Measurements from ENCODE around the gene SNX27.
A peak's percentile ranks its signal among the peaks of the same experiment; 100 is the strongest.

GRCh38 chr1:151616505-151616849 is 4.6 kb downstream of the SNX27 start:
- no peak for TF ChIP-seq PRDM10 (tag by site-specific recombination; IDR thresholded peaks at IDR 0.05)
- TF ChIP-seq CTCF (tag by site-specific recombination; IDR thresholded peaks at IDR 0.05) = no peak
- no peak for TF ChIP-seq ZNF169 (tag by site-specific recombination; IDR thresholded peaks at IDR 0.05)
- no peak for TF ChIP-seq KLF16 (tag by site-specific recombination; IDR thresholded peaks at IDR 0.05)
- TF ChIP-seq ZNF274 (IDR thresholded peaks at IDR 0.05; ENCODE audit: low read length) = no peak
- TF ChIP-seq ZNF274 (tag by site-specific recombination; IDR thresholded peaks at IDR 0.05; ENCODE audit: borderline replicate concordance) = no peak
- TF ChIP-seq PRDM6 (tag by site-specific recombination; IDR thresholded peaks at IDR 0.05) = peak; percentile 79
- TF ChIP-seq REST (tag by site-specific recombination; IDR thresholded peaks at IDR 0.05) = no peak
- TF ChIP-seq ZNF76 (tag by site-specific recombination; IDR thresholded peaks at IDR 0.05; ENCODE audit: borderline replicate concordance, low read depth) = no peak
- TF ChIP-seq ZBTB21 (tag by site-specific recombination; IDR thresholded peaks at IDR 0.05) = no peak
- TF ChIP-seq ZBTB20 (tag by site-specific recombination; IDR thresholded peaks at IDR 0.05) = no peak
- no peak for TF ChIP-seq ZBTB44 (tag by site-specific recombination; IDR thresholded peaks at IDR 0.05)
- no peak for TF ChIP-seq ZNF785 (tag by site-specific recombination; IDR thresholded peaks at IDR 0.05)
- TF ChIP-seq INSM2 (tag by site-specific recombination; IDR thresholded peaks at IDR 0.05) = no peak
- no peak for TF ChIP-seq PRDM2 (tag by site-specific recombination; IDR thresholded peaks at IDR 0.05; ENCODE audit: borderline replicate concordance)
